HL-60 (cell line): Measurements from ENCODE around the gene DOLK.

Experiments
- CTCF ChIP-seq: IDR thresholded peaks from one replicate; pipeline ENCODE4 v1.5.1; 2011; ENCODE audit warnings: low read length, control low read depth, inconsistent platforms; ENCODE audit not compliant: insufficient read depth
- GABPA ChIP-seq: IDR thresholded peaks from 2 replicates; pipeline ENCODE4 v1.6.1; 2012; ENCODE audit warnings: low read depth
- POLR2AphosphoS5 ChIP-seq: IDR thresholded peaks from 2 replicates; pipeline ENCODE4 v1.6.1; 2012; ENCODE audit warnings: low read depth
- SPI1 ChIP-seq: IDR thresholded peaks from 2 replicates; pipeline ENCODE4 v1.6.1; 2012; ENCODE audit warnings: low read depth, mild to moderate bottlenecking, borderline replicate concordance
- TF ChIP-seq, protein P1 (sequence below): IDR thresholded peaks from 2 replicates; pipeline ENCODE4 v1.6.1; 2012; ENCODE audit warnings: low read depth; ENCODE audit not compliant: insufficient replicate concordance

DNA sequence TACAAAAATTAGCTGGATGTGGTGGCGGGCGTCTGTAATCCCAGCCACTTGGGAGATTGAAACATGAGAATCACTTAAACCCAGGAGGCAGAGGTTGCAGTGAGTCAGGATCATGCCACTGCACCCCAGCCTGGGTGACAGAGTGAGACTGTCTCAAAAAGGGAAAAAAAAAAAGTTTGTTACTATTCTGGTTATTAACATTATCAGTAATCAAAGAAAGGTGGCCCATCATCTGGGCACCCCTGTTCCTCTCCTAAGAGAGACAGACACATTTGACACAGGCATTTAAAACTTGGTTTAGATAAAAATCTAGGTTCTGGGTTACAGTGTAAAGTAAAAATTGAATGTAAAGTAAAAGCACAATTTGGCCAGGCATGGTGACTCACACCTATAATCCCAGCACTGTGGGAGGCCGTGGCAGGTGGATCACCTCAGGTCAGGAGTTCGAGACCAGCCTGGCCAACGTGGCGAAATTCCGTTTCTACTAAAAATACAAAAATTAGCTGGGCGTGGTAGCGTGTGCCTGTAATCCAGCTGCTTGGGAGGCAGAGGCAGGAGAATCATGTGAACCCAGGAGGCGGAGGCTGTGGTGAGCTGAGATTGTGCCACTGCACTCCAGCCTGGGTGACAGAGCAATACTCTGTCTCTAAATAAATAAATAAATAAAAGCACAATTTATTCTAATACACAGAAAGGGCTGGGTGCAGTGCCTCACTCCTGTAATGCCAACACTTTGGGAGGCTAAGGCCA is 43.4 kb downstream of the DOLK start:
- TF ChIP-seq, protein P1, sequence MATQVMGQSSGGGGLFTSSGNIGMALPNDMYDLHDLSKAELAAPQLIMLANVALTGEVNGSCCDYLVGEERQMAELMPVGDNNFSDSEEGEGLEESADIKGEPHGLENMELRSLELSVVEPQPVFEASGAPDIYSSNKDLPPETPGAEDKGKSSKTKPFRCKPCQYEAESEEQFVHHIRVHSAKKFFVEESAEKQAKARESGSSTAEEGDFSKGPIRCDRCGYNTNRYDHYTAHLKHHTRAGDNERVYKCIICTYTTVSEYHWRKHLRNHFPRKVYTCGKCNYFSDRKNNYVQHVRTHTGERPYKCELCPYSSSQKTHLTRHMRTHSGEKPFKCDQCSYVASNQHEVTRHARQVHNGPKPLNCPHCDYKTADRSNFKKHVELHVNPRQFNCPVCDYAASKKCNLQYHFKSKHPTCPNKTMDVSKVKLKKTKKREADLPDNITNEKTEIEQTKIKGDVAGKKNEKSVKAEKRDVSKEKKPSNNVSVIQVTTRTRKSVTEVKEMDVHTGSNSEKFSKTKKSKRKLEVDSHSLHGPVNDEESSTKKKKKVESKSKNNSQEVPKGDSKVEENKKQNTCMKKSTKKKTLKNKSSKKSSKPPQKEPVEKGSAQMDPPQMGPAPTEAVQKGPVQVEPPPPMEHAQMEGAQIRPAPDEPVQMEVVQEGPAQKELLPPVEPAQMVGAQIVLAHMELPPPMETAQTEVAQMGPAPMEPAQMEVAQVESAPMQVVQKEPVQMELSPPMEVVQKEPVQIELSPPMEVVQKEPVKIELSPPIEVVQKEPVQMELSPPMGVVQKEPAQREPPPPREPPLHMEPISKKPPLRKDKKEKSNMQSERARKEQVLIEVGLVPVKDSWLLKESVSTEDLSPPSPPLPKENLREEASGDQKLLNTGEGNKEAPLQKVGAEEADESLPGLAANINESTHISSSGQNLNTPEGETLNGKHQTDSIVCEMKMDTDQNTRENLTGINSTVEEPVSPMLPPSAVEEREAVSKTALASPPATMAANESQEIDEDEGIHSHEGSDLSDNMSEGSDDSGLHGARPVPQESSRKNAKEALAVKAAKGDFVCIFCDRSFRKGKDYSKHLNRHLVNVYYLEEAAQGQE = no peak
- TF ChIP-seq CTCF (no peak), POLR2AphosphoS5 (no peak), GABPA (no peak), SPI1 (no peak)
